ENCODE measurements around the gene TMEM97. TPM values are rescaled to one million over a fixed set of nuclear protein-coding genes. Genes with fewer than 3 reads are reported as not detected.
A peak's percentile ranks its signal among the peaks of the same experiment; 100 is the strongest.

The TMEM97 gene
- total RNA-seq, 2 experiments from 2014 or later, result 2.6 to 3.7 TPM

GRCh38 chr17:28317966-28318758 lies 838 bp upstream of the TMEM97 start:
- Mint-ChIP-seq H3K4me3 (peak overlapping the region; percentile 96), H3K27ac (peak overlapping the region; percentile 79), H3K27me3 (no peaks in the 10 kb centered on the region), H3K4me1 (ENCODE audit: low read depth) (peaks cover 24% of the 10 kb centered on the region), H3K36me3 (ENCODE audit: low read depth) (no peaks in the 10 kb centered on the region), H3K9me3 (no peaks in the 10 kb centered on the region)
- H3K4me3 ChIP-seq (ENCODE audit: low read length), result peak overlapping the region; percentile 73
- H3K27ac ChIP-seq (ENCODE audit: low read depth in 1 of 2, low read length in 2 of 2), result no peak overlapping the region
- intact Hi-C loops (cut with DNase I, micrococcal nuclease), result loop anchor here (2.0 to 5.0 kb wide), 3 partner anchors 39 to 276 kb away; partner anchors contain the start of genes NLK (in 1 of the 2) and POLDIP2 (in 1 of the 2)
- ATAC-seq (ENCODE audit: poor library complexity), result no peak
- peak in 2 of 14 experiments; percentile 23 to 27 for DNase-seq
- H3K4me1 ChIP-seq (ENCODE audit: insufficient read depth, low read length), result peaks cover 20% of the 10 kb centered on the region
- ChIA-PET POLR2A (interaction anchor here (1.1 to 4.2 kb wide), 7 partner anchors 14 to 634 kb away, joined by 3 to 28 read pairs (median 6); partner anchors contain the start of genes IFT20, PHF12, POLDIP2 and SARM1), CTCF (interaction anchor here (1.5 to 2.6 kb wide), 2 partner anchors 17 to 38 kb away, joined by 3 to 15 read pairs; partner anchors contain the start of genes IFT20 and TNFAIP1)
- TF ChIP-seq CTCF (IDR thresholded peaks at IDR 0.05), result no peak
- no peaks in the 10 kb centered on the region for H3K36me3 ChIP-seq (ENCODE audit: insufficient read depth, low read length)
- H3K9me3 ChIP-seq (ENCODE audit: control insufficient read depth in 1 of 2, insufficient read depth in 1 of 2, low read length in 2 of 2), result no peaks in the 10 kb centered on the region
- no peaks in the 10 kb centered on the region for H3K27me3 ChIP-seq (ENCODE audit: control insufficient read depth in 1 of 2, insufficient read depth in 2 of 2, low read length in 2 of 2)

- H3K27ac Mint-ChIP-seq, result peak overlapping the region; percentile 79
- H3K4me1 Mint-ChIP-seq (ENCODE audit: low read depth), result peaks cover 24% of the 10 kb centered on the region
- intact Hi-C loops (cut with DNase I, micrococcal nuclease), result loop anchor here (1.0 to 5.0 kb wide), 4 partner anchors 16 to 277 kb away; partner anchors contain the start of genes IFT20 (in 2 of the 2), TNFAIP1 (in 2 of the 2), NLK (in 1 of the 2) and POLDIP2 (in 1 of the 2)
- peak overlapping the region; percentile 73 for H3K4me3 ChIP-seq (ENCODE audit: low read length)
- CTCF ChIA-PET, result interaction anchor here (0.6 to 2.6 kb wide), 3 partner anchors 16 to 36 kb away, joined by 3 to 15 read pairs (median 3); partner anchors contain the start of genes IFT20 and TNFAIP1
- H3K36me3 Mint-ChIP-seq (ENCODE audit: low read depth), result no peaks in the 10 kb centered on the region
- no peaks in the 10 kb centered on the region for H3K9me3 ChIP-seq (ENCODE audit: control insufficient read depth in 1 of 2, insufficient read depth in 1 of 2, low read length in 2 of 2)
- H3K9me3 Mint-ChIP-seq, result no peaks in the 10 kb centered on the region
- no peaks in the 10 kb centered on the region for H3K27me3 ChIP-seq (ENCODE audit: control insufficient read depth in 1 of 2, insufficient read depth in 2 of 2, low read length in 2 of 2)
- no peak for TF ChIP-seq CTCF (IDR thresholded peaks at IDR 0.05)
- POLR2A ChIA-PET, result interaction anchor here (0.9 to 4.2 kb wide), 6 partner anchors 12 to 632 kb away, joined by 3 to 28 read pairs (median 6); partner anchors contain the start of genes IFT20, PHF12, POLDIP2 and SARM1
- H3K4me1 ChIP-seq (ENCODE audit: insufficient read depth, low read length), result peaks cover 20% of the 10 kb centered on the region
- ATAC-seq (ENCODE audit: poor library complexity), result no peak
- no peaks in the 10 kb centered on the region for H3K36me3 ChIP-seq (ENCODE audit: insufficient read depth, low read length)
- no peak overlapping the region for H3K27ac ChIP-seq (ENCODE audit: low read depth in 1 of 2, low read length in 2 of 2)
- H3K4me3 Mint-ChIP-seq, result peak overlapping the region; percentile 96
- no peak for DNase-seq
- H3K27me3 Mint-ChIP-seq, result no peaks in the 10 kb centered on the region
These were observed 567 bp downstream of the TMEM97 start for GRCh38 chr17:28319598-28319935.

GRCh38 chr17:28320215-28321061 lies 1.4 kb downstream of the TMEM97 start:
- Mint-ChIP-seq H3K36me3 (ENCODE audit: low read depth) (no peaks in the 10 kb centered on the region), H3K4me3 (peak overlapping the region; percentile 96), H3K27me3 (no peaks in the 10 kb centered on the region), H3K4me1 (ENCODE audit: low read depth) (peaks cover 24% of the 10 kb centered on the region), H3K27ac (no peak overlapping the region), H3K9me3 (no peaks in the 10 kb centered on the region)
- H3K4me1 ChIP-seq (ENCODE audit: insufficient read depth, low read length), result peaks cover 20% of the 10 kb centered on the region
- no peak for TF ChIP-seq CTCF (IDR thresholded peaks at IDR 0.05)
- DNase-seq (no peak), ATAC-seq (ENCODE audit: poor library complexity) (no peak)
- CTCF ChIA-PET, result interaction anchor here (2.6 kb wide), 1 partner anchor 15 kb away, joined by 15 read pairs; the partner anchor contains the start of genes IFT20 and TNFAIP1
- no peaks in the 10 kb centered on the region for H3K9me3 ChIP-seq (ENCODE audit: control insufficient read depth in 1 of 2, insufficient read depth in 1 of 2, low read length in 2 of 2)
- intact Hi-C loops (cut with DNase I, micrococcal nuclease), result no loop called here
- no peak overlapping the region for H3K4me3 ChIP-seq (ENCODE audit: low read length)
- H3K27me3 ChIP-seq (ENCODE audit: control insufficient read depth in 1 of 2, insufficient read depth in 2 of 2, low read length in 2 of 2), result no peaks in the 10 kb centered on the region
- POLR2A ChIA-PET, result interaction anchor here (2.8 to 4.2 kb wide), 2 partner anchors 11 to 15 kb away, joined by 7 to 28 read pairs; partner anchors contain the start of genes IFT20 and TNFAIP1
- H3K27ac ChIP-seq (ENCODE audit: low read depth in 1 of 2, low read length in 2 of 2), result no peak overlapping the region
- H3K36me3 ChIP-seq (ENCODE audit: insufficient read depth, low read length), result no peaks in the 10 kb centered on the region

All from CD4-positive, alpha-beta T cell (primary cell).